K562 (cell line): ENCODE data around the gene CHST15. TPM values are rescaled to one million over a fixed set of nuclear protein-coding genes. Genes with fewer than 3 reads are reported as not detected.

Experiments used
- ARID2 ChIP-seq: fragments of 450-650 bp; IDR thresholded peaks from 2 replicates; pipeline ENCODE4 v1.6.1; 2017; ENCODE audit warnings: antibody characterized with exemption, mild to moderate bottlenecking
- CAMTA2 ChIP-seq: fragments of 250-450 bp; sonication (Bioruptor Pico); conservative IDR thresholded peaks from 2 replicates; pipeline ENCODE4 v1.5.1; 2022
- CHD1 ChIP-seq: fragments of 200-600 bp; sonication (generic); IDR thresholded peaks from one replicate; pipeline ENCODE4 v1.6.1; 2012; ENCODE audit warnings: mild to moderate bottlenecking, moderate library complexity, low read length, inconsistent platforms
- EHMT2 ChIP-seq: fragments of 450-650 bp; IDR thresholded peaks from 2 replicates; pipeline ENCODE4 v1.6.1; 2018; ENCODE audit warnings: antibody characterized with exemption
- ILK ChIP-seq: fragments of 450-650 bp; IDR thresholded peaks from 2 replicates; pipeline ENCODE4 v1.6.1; 2016; ENCODE audit warnings: missing genetic modification characterization, low read depth, mild to moderate bottlenecking, missing compliant biosample characterization, moderate library complexity, borderline replicate concordance
- MAFG ChIP-seq: fragments of 450-650 bp; conservative IDR thresholded peaks from 2 replicates; pipeline ENCODE4 v1.6.1; 2016; ENCODE audit warnings: missing genetic modification characterization, missing compliant biosample characterization
- MCM3 ChIP-seq: fragments of 450-650 bp; IDR thresholded peaks from 2 replicates; pipeline ENCODE4 v1.6.1; 2016
- MIER1 ChIP-seq: fragments of 450-650 bp; IDR thresholded peaks from 2 replicates; pipeline ENCODE4 v1.6.1; 2016; ENCODE audit warnings: antibody characterized with exemption, mild to moderate bottlenecking, low read depth
- NFRKB ChIP-seq: fragments of 450-650 bp; IDR thresholded peaks from 2 replicates; pipeline ENCODE4 v1.6.1; 2016; ENCODE audit warnings: low read depth
- TAL1 ChIP-seq: fragments of 450-650 bp; IDR thresholded peaks from 2 replicates; pipeline ENCODE4 v1.6.1; 2016; ENCODE audit warnings: mild to moderate bottlenecking
- TRIM24 ChIP-seq, 2 experiments: fragments of 450-650 bp; IDR thresholded peaks; 2 replicates each; pipeline ENCODE4 v1.6.1; 2016
- U2AF1 ChIP-seq: fragments of 200-400 bp; formaldehyde crosslinking; optimal IDR thresholded peaks from 2 replicates; pipeline ENCODE3; 2017; ENCODE audit warnings: mild to moderate bottlenecking, low read depth, low read length, moderate library complexity
- ZNF695 ChIP-seq: fragments of 450-650 bp; formaldehyde crosslinking; IDR thresholded peaks from 2 replicates; pipeline ENCODE4 v1.4.0; 2020; ENCODE audit warnings: mild to moderate bottlenecking, moderate library complexity
- polyA plus RNA-seq, 8 experiments: library from polyadenylated mRNA; depleted of rRNA in 4 of 8; stranded (reverse) in 5 of 8; unstranded in 3 of 8; fragments of >200 nt; fragmentation: Nextera tagmentation in 2 of 8; fragmentation: Illumina TruSeq in 1 of 8; extraction: Ambion mirVana in 2 of 8; extraction: Trizol in 1 of 8; gene quantifications; 2 replicates each; pipeline versions ENCODE4 v1.2.1 to v1.2.3, GENCODE V29; 2011 to 2014; ENCODE audit warnings: inconsistent platforms in 1 of 8, missing spikeins in 1 of 8
- total RNA-seq, 7 experiments: library from RNA; depleted of rRNA in 6 of 7; stranded (reverse); fragments of >200 nt in 6 of 7; fragmentation: Illumina TruSeq in 2 of 7; extraction: Trizol in 2 of 7; gene quantifications; 2 replicates each; pipeline versions ENCODE4 v1.2.1 to v1.2.3, GENCODE V29; 2011 to 2021; ENCODE audit warnings: low replicate concordance in 1 of 7
- TF ChIP-seq, protein P1 (sequence below): fragments of 450-650 bp; IDR thresholded peaks from 2 replicates; pipeline ENCODE4 v1.6.1; 2017; ENCODE audit warnings: antibody characterized with exemption
- TF ChIP-seq, protein P2 (sequence below): fragments of 200-400 bp; formaldehyde crosslinking; IDR thresholded peaks from 2 replicates; pipeline ENCODE4 v1.6.1; 2017; ENCODE audit warnings: mild to moderate bottlenecking, low read depth, low read length, moderate library complexity
- TF ChIP-seq, protein P3 (sequence below): fragments of 200-800 bp; sonication (Bioruptor generic); IDR thresholded peaks from 2 replicates; pipeline ENCODE4 v1.6.1; 2017; ENCODE audit warnings: missing genetic modification characterization, missing compliant biosample characterization
- TF ChIP-seq, protein P4 (sequence below): sonication (generic); formaldehyde crosslinking; IDR thresholded peaks from 2 replicates; pipeline ENCODE4 v1.8.0; 2022; ENCODE audit warnings: mild to moderate bottlenecking, missing genetic modification reagents, borderline replicate concordance
- TF ChIP-seq, protein P5 (sequence below), 2 experiments: fragments of 450-650 bp in 1 of 2; sonication (generic) in 1 of 2; formaldehyde crosslinking in 1 of 2; IDR thresholded peaks in 1 of 2; conservative IDR thresholded peaks in 1 of 2; 2 replicates each; pipeline versions ENCODE4 v1.6.1 to v1.8.1; 2016 to 2023; ENCODE audit warnings: mild to moderate bottlenecking in 2 of 2, moderate library complexity in 2 of 2, inconsistent platforms in 1 of 2, missing genetic modification reagents in 1 of 2

The CHST15 gene
- total and polyA plus RNA-seq, 9 of the 15 experiments (the other 6 are each of a cell fraction or from before 2014, with no cell fraction given) = 0.04 to 0.16 (median 0.08) TPM

DNA sequence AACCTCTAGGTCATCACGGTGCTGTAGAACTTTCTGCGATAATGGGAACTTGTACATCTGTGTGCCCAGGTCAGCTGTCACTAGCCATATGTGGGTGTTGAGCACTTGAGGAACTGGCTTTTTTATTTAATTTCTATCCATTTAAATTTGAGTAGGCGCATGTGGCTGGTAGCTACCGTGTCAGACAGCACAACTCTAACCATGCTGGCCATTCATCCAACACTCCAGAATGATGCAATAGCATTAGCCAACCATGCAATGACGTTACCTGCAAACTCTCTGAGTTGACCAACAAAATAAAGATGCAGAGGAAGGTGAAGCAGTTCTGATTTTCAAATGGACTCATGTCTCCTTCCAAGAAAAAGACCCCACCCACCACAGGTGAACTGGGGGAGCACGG is 24.4 kb upstream of the CHST15 start (continued):
- TF ChIP-seq, protein P1, sequence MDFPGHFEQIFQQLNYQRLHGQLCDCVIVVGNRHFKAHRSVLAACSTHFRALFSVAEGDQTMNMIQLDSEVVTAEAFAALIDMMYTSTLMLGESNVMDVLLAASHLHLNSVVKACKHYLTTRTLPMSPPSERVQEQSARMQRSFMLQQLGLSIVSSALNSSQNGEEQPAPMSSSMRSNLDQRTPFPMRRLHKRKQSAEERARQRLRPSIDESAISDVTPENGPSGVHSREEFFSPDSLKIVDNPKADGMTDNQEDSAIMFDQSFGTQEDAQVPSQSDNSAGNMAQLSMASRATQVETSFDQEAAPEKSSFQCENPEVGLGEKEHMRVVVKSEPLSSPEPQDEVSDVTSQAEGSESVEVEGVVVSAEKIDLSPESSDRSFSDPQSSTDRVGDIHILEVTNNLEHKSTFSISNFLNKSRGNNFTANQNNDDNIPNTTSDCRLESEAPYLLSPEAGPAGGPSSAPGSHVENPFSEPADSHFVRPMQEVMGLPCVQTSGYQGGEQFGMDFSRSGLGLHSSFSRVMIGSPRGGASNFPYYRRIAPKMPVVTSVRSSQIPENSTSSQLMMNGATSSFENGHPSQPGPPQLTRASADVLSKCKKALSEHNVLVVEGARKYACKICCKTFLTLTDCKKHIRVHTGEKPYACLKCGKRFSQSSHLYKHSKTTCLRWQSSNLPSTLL = no peak
- TF ChIP-seq MAFG (tag) = no peak
- TF ChIP-seq EHMT2 = no peak
- TF ChIP-seq CHD1 = no peak
- TF ChIP-seq NFRKB = no peak
- no peak for TF ChIP-seq ZNF695 (CRISPR knock-in tag)
- TF ChIP-seq MIER1 = no peak
- TF ChIP-seq, protein P2, sequence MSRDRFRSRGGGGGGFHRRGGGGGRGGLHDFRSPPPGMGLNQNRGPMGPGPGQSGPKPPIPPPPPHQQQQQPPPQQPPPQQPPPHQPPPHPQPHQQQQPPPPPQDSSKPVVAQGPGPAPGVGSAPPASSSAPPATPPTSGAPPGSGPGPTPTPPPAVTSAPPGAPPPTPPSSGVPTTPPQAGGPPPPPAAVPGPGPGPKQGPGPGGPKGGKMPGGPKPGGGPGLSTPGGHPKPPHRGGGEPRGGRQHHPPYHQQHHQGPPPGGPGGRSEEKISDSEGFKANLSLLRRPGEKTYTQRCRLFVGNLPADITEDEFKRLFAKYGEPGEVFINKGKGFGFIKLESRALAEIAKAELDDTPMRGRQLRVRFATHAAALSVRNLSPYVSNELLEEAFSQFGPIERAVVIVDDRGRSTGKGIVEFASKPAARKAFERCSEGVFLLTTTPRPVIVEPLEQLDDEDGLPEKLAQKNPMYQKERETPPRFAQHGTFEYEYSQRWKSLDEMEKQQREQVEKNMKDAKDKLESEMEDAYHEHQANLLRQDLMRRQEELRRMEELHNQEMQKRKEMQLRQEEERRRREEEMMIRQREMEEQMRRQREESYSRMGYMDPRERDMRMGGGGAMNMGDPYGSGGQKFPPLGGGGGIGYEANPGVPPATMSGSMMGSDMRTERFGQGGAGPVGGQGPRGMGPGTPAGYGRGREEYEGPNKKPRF = no peak
- TF ChIP-seq, protein P3, sequence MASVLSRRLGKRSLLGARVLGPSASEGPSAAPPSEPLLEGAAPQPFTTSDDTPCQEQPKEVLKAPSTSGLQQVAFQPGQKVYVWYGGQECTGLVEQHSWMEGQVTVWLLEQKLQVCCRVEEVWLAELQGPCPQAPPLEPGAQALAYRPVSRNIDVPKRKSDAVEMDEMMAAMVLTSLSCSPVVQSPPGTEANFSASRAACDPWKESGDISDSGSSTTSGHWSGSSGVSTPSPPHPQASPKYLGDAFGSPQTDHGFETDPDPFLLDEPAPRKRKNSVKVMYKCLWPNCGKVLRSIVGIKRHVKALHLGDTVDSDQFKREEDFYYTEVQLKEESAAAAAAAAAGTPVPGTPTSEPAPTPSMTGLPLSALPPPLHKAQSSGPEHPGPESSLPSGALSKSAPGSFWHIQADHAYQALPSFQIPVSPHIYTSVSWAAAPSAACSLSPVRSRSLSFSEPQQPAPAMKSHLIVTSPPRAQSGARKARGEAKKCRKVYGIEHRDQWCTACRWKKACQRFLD = no peak
- TF ChIP-seq, protein P4, sequence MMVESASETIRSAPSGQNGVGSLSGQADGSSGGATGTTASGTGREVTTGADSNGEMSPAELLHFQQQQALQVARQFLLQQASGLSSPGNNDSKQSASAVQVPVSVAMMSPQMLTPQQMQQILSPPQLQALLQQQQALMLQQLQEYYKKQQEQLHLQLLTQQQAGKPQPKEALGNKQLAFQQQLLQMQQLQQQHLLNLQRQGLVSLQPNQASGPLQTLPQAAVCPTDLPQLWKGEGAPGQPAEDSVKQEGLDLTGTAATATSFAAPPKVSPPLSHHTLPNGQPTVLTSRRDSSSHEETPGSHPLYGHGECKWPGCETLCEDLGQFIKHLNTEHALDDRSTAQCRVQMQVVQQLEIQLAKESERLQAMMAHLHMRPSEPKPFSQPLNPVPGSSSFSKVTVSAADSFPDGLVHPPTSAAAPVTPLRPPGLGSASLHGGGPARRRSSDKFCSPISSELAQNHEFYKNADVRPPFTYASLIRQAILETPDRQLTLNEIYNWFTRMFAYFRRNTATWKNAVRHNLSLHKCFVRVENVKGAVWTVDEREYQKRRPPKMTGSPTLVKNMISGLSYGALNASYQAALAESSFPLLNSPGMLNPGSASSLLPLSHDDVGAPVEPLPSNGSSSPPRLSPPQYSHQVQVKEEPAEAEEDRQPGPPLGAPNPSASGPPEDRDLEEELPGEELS (CRISPR knock-in tag) = no peak
- no peak for TF ChIP-seq U2AF1
- peak in 1 of 2 experiments; percentile 62; a peak in 1 of 4 replicates for TF ChIP-seq TRIM24 (IDR thresholded peaks at IDR 0.05)
- no peak for TF ChIP-seq MCM3
- TF ChIP-seq ARID2 = no peak
- no peak for TF ChIP-seq ILK (tag)
- TF ChIP-seq, protein P5, sequence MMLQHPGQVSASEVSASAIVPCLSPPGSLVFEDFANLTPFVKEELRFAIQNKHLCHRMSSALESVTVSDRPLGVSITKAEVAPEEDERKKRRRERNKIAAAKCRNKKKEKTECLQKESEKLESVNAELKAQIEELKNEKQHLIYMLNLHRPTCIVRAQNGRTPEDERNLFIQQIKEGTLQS (IDR thresholded peaks at IDR 0.05) = peak; percentile 84
- TF ChIP-seq, protein P5 (CRISPR knock-in tag; conservative IDR thresholded peaks at IDR 0.05) = no peak
- TF ChIP-seq TAL1 = no peak
- no peak for TF ChIP-seq CAMTA2 (CRISPR knock-in tag)
